GM10248 (cell line): ENCODE results near the gene MFAP4.
A peak's percentile ranks its signal among the peaks of the same experiment; 100 is the strongest.

Source experiments
- CTCF ChIA-PET: fragments of 300-600 bp; sonication (Branson Sonifier 250); formaldehyde crosslinking; extraction: SDS; loops from one replicate; lab custom pipeline; 2021; ENCODE audit warnings: antibody characterized with exemption; lab: Yijun Ruan, JAX
- POLR2A ChIA-PET: fragments of 350-650 bp; sonication (Branson Sonifier 250); formaldehyde crosslinking; extraction: SDS; loops from one replicate; lab custom pipeline; 2020; ENCODE audit warnings: antibody characterized with exemption; lab: Yijun Ruan, JAX
- DNase-seq: peaks from one replicate; pipeline ENCODE4 v3.0.0; 2012; ENCODE audit errors: extremely low spot score
- CTCF ChIP-seq: IDR thresholded peaks from 2 replicates; pipeline ENCODE4 v1.5.1; 2012; ENCODE audit warnings: mild to moderate bottlenecking, low read depth; ENCODE audit errors: extremely low read depth, missing control alignments, control extremely low read depth

Gene MFAP4

GRCh38 chr17:19341641-19342610 lies 45.1 kb downstream of the MFAP4 start:
- TF ChIP-seq CTCF = no peak
- ChIA-PET CTCF (interaction anchor here (0.9 to 2.6 kb wide), 4 partner anchors 19 to 174 kb away, joined by 3 to 11 read pairs (median 3); partner anchors contain the start of gene B9D1), POLR2A (no interaction called here)
- no peak for DNase-seq

GRCh38 chr17:19341211-19341631 lies 45.8 kb downstream of the MFAP4 start:
- TF ChIP-seq CTCF = no peak
- no peak for DNase-seq
- ChIA-PET CTCF (interaction anchor here (0.9 to 2.6 kb wide), 4 partner anchors 19 to 175 kb away, joined by 3 to 11 read pairs (median 3); partner anchors contain the start of gene B9D1), POLR2A (no interaction called here)

- CTCF ChIA-PET = interaction anchor here (0.6 to 3.1 kb wide), 15 partner anchors 8 to 423 kb away, joined by 3 to 18 read pairs (median 6); partner anchors contain the start of genes B9D1 and MAPK7
- POLR2A ChIA-PET = no interaction called here
- no peak for TF ChIP-seq CTCF
- no peak for DNase-seq
Measured at GRCh38 chr17:19339341-19339815, 47.6 kb downstream of the MFAP4 start.

- POLR2A ChIA-PET = interaction anchor here (1.3 kb wide), 1 partner anchor 40 kb away, joined by 5 read pairs; the partner anchor contains the start of gene MAPK7
- TF ChIP-seq CTCF = peak; percentile 66
- peak; percentile 84 for DNase-seq
- CTCF ChIA-PET = interaction anchor here (0.8 to 3.1 kb wide), 23 partner anchors 8 to 424 kb away, joined by 3 to 18 read pairs (median 5); partner anchors contain the start of genes B9D1 and MAPK7
Measured at GRCh38 chr17:19338031-19338990, 48.7 kb downstream of the MFAP4 start.

GRCh38 chr17:19337712-19338023 lies 49.3 kb downstream of the MFAP4 start:
- ChIA-PET POLR2A (interaction anchor here (1.3 kb wide), 1 partner anchor 40 kb away, joined by 5 read pairs; the partner anchor contains the start of gene MAPK7), CTCF (interaction anchor here (1.0 to 3.1 kb wide), 20 partner anchors 8 to 425 kb away, joined by 3 to 18 read pairs (median 6); partner anchors contain the start of genes B9D1 and MAPK7)
- DNase-seq = no peak
- no peak for TF ChIP-seq CTCF
